NT2/D1 (cell line): Measurements from ENCODE around the gene APBA2.

ENCODE experiments used
- DNase-seq: peaks from one replicate; pipeline ENCODE4 v3.0.0-alpha.2; 2011; ENCODE audit warnings: low read depth, low spot score
- H3K27me3 ChIP-seq: 2 replicates; pipeline ENCODE4 v1.6.0; 2011; ENCODE audit warnings: mild to moderate bottlenecking; ENCODE audit not compliant: insufficient read length, insufficient read depth
- H3K36me3 ChIP-seq: 2 replicates; pipeline ENCODE4 v1.6.1; 2011; ENCODE audit warnings: mild to moderate bottlenecking, low read length, mixed read lengths; ENCODE audit not compliant: insufficient read depth, insufficient read length
- H3K4me1 ChIP-seq: 2 replicates; pipeline ENCODE4 v1.5.1; 2011; ENCODE audit not compliant: insufficient read depth, insufficient read length
- H3K4me3 ChIP-seq: 2 replicates; pipeline ENCODE4 v1.5.1; 2011; ENCODE audit warnings: low read depth; ENCODE audit not compliant: insufficient read length
- H3K9ac ChIP-seq: 2 replicates; pipeline ENCODE4 v1.6.0; 2011; ENCODE audit warnings: low read depth; ENCODE audit not compliant: insufficient read length
- H3K9me3 ChIP-seq: 2 replicates; pipeline ENCODE4 v1.5.1; 2011; ENCODE audit warnings: mild to moderate bottlenecking, low read length; ENCODE audit not compliant: insufficient read depth
- SUZ12 ChIP-seq: IDR thresholded peaks from 2 replicates; pipeline ENCODE4 v1.6.1; 2011; ENCODE audit not compliant: insufficient read length, insufficient read depth; ENCODE audit errors: extremely low read depth
- YY1 ChIP-seq: IDR thresholded peaks from 2 replicates; pipeline ENCODE4 v1.6.1; 2011; ENCODE audit not compliant: insufficient read length, insufficient read depth
- ZNF274 ChIP-seq: IDR thresholded peaks from 2 replicates; pipeline ENCODE4 v1.6.1; 2011; ENCODE audit warnings: mild to moderate bottlenecking, low read depth, low read length

The APBA2 gene

DNA sequence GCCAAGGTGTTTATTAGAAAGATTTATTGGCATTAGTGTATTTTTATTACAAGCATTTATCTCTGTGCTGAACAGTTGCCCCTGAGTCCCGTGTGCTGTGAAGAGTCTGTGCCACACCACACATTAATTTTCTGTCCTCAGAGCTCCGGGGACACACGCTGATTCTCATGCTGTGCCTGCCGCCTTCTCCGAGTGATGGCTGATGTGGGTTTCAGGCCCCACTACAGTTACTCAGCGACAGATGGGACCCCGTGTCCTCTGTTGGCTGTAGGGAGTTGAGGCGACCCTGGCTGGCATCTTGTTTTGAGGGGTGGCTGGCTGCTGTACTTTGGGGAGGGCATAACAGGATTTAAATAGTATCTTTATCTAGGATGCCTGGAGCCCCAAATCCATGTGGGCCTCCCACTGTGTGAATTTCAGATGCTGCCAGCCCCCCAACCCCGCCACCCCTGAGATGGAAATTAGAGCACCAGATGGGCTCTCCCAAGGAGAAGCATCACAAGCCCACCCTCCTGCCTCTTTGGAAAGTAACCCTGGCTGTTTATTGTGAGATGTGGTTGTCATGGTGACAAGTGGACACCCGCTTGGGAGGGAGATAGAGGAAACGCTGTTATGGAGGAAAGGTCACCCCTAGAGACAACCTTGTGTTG lies 185.6 kb downstream of the APBA2 start:
- no peak for TF ChIP-seq YY1
- no peak for TF ChIP-seq SUZ12
- TF ChIP-seq ZNF274, result no peak
- H3K27me3 ChIP-seq, result no peaks in the 10 kb centered on the region
- no peaks in the 10 kb centered on the region for H3K4me1 ChIP-seq
- H3K4me3 ChIP-seq, result no peak overlapping the region
- no peaks in the 10 kb centered on the region for H3K36me3 ChIP-seq
- peaks cover 12% of the 10 kb centered on the region for H3K9me3 ChIP-seq
- DNase-seq, result no peak
- no peak overlapping the region for H3K9ac ChIP-seq

DNA sequence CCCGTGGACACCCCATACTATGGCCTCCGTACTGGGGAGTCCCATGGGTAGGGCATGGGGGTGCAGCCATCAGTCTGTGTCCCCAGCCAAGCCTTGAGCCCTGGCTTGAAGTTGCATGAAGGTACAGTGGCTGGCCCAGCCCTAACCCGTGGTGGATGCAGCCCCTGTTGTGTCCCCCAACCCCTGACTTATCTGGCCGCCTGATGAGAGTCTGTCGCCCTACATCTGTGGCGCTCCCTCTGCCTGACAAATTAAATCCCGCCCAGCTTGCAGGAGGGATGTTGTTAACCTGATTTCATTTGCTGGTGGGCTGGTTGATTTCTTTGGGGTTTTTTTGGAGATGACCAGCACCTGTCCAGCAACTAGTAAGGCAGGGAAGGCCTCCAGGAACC lies 186.1 kb downstream of the APBA2 start:
- TF ChIP-seq SUZ12 (no peak), YY1 (no peak), ZNF274 (no peak)
- H3K9me3 ChIP-seq, result peaks cover 12% of the 10 kb centered on the region
- DNase-seq, result no peak
- H3K36me3 ChIP-seq, result no peaks in the 10 kb centered on the region
- no peaks in the 10 kb centered on the region for H3K27me3 ChIP-seq
- H3K4me3 ChIP-seq, result no peak overlapping the region
- H3K4me1 ChIP-seq, result no peaks in the 10 kb centered on the region
- no peak overlapping the region for H3K9ac ChIP-seq

DNA sequence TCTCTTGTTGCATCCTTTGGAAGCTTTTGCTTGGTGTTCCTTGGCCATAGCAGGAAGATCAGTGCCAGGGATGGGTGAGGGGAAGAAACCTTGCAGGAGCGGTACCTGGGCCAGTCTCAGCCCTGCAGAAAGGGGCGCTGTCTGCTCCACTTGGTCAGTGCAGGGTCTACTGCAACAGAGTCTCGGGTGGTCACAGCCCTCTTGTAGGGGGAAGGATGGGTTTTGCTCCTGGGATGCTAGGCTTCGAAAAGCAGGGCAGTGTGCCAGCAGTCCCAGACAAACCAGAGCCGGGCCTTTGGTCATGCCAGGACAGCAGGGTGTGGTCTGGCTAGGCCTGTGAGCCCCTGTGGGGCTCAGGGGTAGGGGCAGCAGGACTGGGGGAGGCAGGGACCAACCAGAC lies 186.7 kb downstream of the APBA2 start:
- TF ChIP-seq SUZ12, result no peak
- no peak for TF ChIP-seq YY1
- no peak for TF ChIP-seq ZNF274
- H3K9me3 ChIP-seq, result peaks cover 12% of the 10 kb centered on the region

DNA sequence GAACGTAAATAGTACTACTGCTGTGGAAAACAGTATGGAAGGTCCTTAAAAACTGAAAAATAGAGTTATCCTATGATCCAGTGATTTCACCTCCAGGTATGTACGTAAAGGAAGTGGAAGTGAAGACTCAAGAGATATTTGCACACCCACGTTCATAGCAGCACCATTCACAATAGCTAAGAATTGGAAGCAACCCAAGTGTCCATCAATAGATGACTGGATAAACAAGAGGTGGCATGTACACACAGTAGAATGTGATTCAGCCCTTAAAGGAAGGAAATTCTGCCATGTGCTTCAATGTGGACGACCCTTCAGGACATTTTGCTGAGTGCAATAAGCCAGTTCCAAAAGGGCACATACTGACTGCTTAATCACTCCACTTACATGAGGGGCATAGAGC lies 188.3 kb downstream of the APBA2 start:
- Histone ChIP-seq H3K27me3 (no peaks in the 10 kb centered on the region), H3K9ac (no peak overlapping the region), H3K4me1 (no peaks in the 10 kb centered on the region), H3K36me3 (no peaks in the 10 kb centered on the region), H3K9me3 (peaks cover 10% of the 10 kb centered on the region), H3K4me3 (no peak overlapping the region)
- DNase-seq, result no peak
- TF ChIP-seq SUZ12, result no peak
- TF ChIP-seq YY1, result no peak
- TF ChIP-seq ZNF274, result no peak

More for the DNA sequence above, 186.7 kb downstream of the APBA2 start:
- no peak overlapping the region for H3K9ac ChIP-seq
- H3K36me3 ChIP-seq, result no peaks in the 10 kb centered on the region
- no peaks in the 10 kb centered on the region for H3K27me3 ChIP-seq
- H3K4me3 ChIP-seq, result no peak overlapping the region
- no peak for DNase-seq
- H3K4me1 ChIP-seq, result no peaks in the 10 kb centered on the region

DNA sequence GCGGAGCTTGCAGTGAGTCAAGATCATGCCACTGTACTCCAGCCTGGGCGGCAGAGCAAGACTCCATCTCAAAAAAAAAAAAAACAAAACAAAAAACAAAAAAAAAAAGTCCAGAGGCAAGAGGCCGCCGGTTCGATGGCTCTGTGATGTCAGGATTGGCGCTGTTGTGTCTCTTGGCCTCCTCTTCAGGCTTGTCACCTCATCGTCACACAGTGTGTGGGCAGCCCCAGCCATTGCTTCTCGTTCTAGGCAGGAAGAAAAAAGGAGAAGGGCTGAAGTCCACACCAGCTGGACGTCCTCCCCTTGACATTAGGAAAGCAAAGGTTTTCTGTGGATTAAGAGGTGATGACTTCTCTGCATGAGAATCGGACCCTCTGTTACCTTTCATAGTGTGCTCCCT lies 192.8 kb downstream of the APBA2 start:
- H3K4me1 ChIP-seq, result no peaks in the 10 kb centered on the region
- TF ChIP-seq ZNF274, result no peak
- TF ChIP-seq YY1, result no peak
- no peak for TF ChIP-seq SUZ12
- no peak overlapping the region for H3K9ac ChIP-seq
- no peaks in the 10 kb centered on the region for H3K9me3 ChIP-seq
- no peak for DNase-seq
- no peak overlapping the region for H3K4me3 ChIP-seq
- no peaks in the 10 kb centered on the region for H3K27me3 ChIP-seq
- H3K36me3 ChIP-seq, result no peaks in the 10 kb centered on the region

DNA sequence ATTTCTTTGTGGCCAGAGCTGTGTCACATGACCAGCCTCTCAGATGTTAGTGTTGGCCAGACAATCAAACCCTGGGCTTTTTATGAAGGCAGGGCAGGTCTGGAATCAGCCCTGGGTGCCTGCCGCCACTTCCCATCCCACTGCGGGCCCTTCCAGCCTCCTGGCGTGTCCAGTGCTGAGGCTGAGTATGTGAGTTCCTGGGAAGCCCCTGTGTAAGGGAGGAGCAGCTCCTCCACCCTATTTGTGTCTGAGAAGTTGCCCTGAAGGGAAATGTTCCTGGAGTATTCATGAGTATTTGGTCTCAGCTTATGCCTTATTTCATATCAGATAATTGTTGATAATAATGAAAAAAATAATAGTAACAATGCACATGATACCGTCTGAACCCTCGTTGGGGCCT lies 193.7 kb downstream of the APBA2 start:
- no peaks in the 10 kb centered on the region for H3K36me3 ChIP-seq
- peaks cover 4% of the 10 kb centered on the region; the same call in 1 of the 2 replicates for H3K9me3 ChIP-seq
- no peak overlapping the region for H3K9ac ChIP-seq
- no peaks in the 10 kb centered on the region for H3K27me3 ChIP-seq
- no peak overlapping the region for H3K4me3 ChIP-seq
- DNase-seq, result no peak
- no peaks in the 10 kb centered on the region for H3K4me1 ChIP-seq
- no peak for TF ChIP-seq SUZ12
- no peak for TF ChIP-seq YY1
- no peak for TF ChIP-seq ZNF274

DNA sequence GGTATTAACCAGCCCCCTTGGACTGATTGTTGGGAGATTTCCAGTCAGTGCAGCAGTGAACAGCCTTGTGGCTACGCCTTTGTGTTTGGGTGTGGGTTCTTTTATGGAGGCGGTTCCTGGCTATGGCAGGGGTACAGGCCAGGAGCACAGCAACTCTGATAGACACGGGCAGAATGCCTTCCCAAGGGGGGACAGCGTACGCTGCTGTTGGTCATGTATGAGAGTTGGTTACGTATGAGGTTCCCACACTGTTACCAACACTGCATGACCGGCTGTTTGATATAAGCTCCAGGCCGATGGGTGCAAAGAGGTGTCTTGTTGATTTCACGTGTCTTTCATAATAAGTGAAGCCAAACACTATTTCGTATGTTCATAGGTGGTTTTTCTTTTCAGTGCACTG lies 196.0 kb downstream of the APBA2 start:
- TF ChIP-seq SUZ12 (no peak), ZNF274 (no peak), YY1 (no peak)
- no peak for DNase-seq
- Histone ChIP-seq H3K9me3 (peaks cover 6% of the 10 kb centered on the region; the same call in 1 of the 2 replicates), H3K4me3 (no peak overlapping the region), H3K36me3 (no peaks in the 10 kb centered on the region), H3K27me3 (no peaks in the 10 kb centered on the region), H3K9ac (no peak overlapping the region), H3K4me1 (no peaks in the 10 kb centered on the region)

DNA sequence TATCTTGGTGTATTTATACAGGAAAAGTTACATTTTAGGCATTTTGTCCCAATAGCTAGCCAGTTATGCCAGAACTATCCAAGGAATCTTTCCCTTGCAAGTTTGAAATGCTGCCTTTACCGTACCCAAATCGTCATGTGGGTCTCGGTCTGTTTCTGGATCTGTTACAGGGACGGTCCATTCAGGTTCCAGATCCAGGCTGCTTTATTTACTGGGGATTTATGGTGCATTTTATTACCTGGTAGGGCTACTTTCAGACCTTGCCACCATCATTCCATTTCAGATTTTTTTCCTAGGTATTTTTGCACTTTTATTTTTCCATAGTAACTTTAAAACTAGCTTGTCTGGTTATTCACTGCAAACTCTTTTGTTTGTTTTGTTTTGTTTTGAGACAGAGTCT lies 197.4 kb downstream of the APBA2 start:
- H3K9ac ChIP-seq, result no peak overlapping the region
- no peaks in the 10 kb centered on the region for H3K36me3 ChIP-seq
- no peak for TF ChIP-seq ZNF274
- TF ChIP-seq YY1, result no peak
- no peak for TF ChIP-seq SUZ12
- H3K4me1 ChIP-seq, result no peaks in the 10 kb centered on the region
- H3K4me3 ChIP-seq, result no peak overlapping the region
- peaks cover 6% of the 10 kb centered on the region; the same call in 1 of the 2 replicates for H3K9me3 ChIP-seq
- DNase-seq, result no peak
- H3K27me3 ChIP-seq, result no peaks in the 10 kb centered on the region
